ENCODE data around the gene C14orf132. TPM values are rescaled to one million over a fixed set of nuclear protein-coding genes. Genes with fewer than 3 reads are reported as not detected.

Gene C14orf132
- total RNA-seq, 1 experiment from 2014 or later, result 3.0 TPM

DNA sequence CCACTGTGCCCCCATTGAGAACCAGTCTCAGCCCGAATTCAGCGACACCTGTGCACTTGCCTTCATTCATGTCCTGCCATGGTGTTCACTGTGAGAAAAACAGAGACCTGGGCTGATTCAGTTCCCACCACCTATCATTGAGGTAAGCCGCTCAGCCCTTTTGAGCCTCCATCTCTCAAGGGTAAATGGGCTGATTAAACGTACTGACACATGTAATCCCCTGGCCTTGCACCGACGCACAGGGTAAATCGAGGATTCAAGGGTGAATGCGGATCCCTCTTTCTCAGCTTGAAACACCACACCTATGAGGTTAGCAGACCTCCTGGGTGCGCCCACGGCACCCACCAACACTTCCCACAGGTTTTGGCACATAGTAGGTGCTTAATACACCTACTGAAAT lies 69.7 kb downstream of the C14orf132 start:
- peaks cover 17% of the 10 kb centered on the region for H3K4me1 ChIP-seq (replicated peaks)
- no peak for DNase-seq (ENCODE audit: low read depth in 1 of 2, low spot score in 2 of 2)
- no peaks in the 10 kb centered on the region; the same call in 1 of the 2 replicates for H3K36me3 ChIP-seq
- H3K4me3 ChIP-seq, result no peak overlapping the region
- no peaks in the 10 kb centered on the region for H3K27me3 ChIP-seq (replicated peaks)
- H3K27ac ChIP-seq, result no peak overlapping the region
- H3K9me3 ChIP-seq (replicated peaks), result peaks cover 3% of the 10 kb centered on the region; the same call in 1 of the 2 replicates

- Histone ChIP-seq H3K9me3 (replicated peaks) (peaks cover 3% of the 10 kb centered on the region; the same call in 1 of the 2 replicates), H3K4me3 (no peak overlapping the region)
Measured at GRCh38 chr14:96109596-96110355, 70.6 kb downstream of the C14orf132 start.

DNA sequence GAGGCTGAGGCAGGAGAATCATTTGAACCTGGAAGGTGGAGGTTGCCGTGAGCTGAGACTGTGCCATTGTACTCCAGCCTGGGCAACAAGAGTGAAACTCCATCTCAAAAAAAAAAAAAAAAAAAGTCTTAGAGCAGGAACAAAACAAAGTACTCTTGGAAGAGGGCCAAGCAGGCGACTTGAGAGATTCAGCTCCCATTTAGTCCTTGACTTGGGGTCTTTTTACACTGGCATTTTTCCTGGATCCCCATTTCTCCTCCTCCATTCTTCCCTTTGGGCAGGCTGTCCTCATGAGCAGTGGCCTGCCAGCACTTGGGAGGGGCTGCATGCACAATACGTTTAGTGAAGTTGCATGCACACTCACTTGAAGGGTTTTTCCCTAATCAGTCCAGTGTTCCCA lies 72.9 kb downstream of the C14orf132 start:
- Histone ChIP-seq H3K27me3 (replicated peaks) (no peaks in the 10 kb centered on the region), H3K36me3 (no peaks in the 10 kb centered on the region), H3K4me1 (replicated peaks) (peaks cover 6% of the 10 kb centered on the region), H3K27ac (no peak overlapping the region), H3K4me3 (no peak overlapping the region), H3K9me3 (replicated peaks) (peaks cover 3% of the 10 kb centered on the region; the same call in 1 of the 2 replicates)
- DNase-seq (ENCODE audit: low read depth in 1 of 2, low spot score in 2 of 2), result no peak

More at GRCh38 chr14:96109596-96110355, 70.6 kb downstream of the C14orf132 start:
- no peaks in the 10 kb centered on the region for H3K36me3 ChIP-seq
- peaks cover 9% of the 10 kb centered on the region for H3K4me1 ChIP-seq (replicated peaks)
- H3K27me3 ChIP-seq (replicated peaks), result no peaks in the 10 kb centered on the region
- H3K27ac ChIP-seq, result no peak overlapping the region
- DNase-seq (ENCODE audit: low read depth in 1 of 2, low spot score in 2 of 2), result no peak

- Histone ChIP-seq H3K4me3 (no peak overlapping the region), H3K27me3 (replicated peaks) (no peaks in the 10 kb centered on the region), H3K9me3 (replicated peaks) (peaks cover 3% of the 10 kb centered on the region; the same call in 1 of the 2 replicates), H3K27ac (no peak overlapping the region), H3K4me1 (replicated peaks) (peaks cover 26% of the 10 kb centered on the region), H3K36me3 (no peaks in the 10 kb centered on the region)
- DNase-seq (ENCODE audit: low read depth in 1 of 2, low spot score in 2 of 2), result no peak
Measured at GRCh38 chr14:96114002-96114401, 74.8 kb downstream of the C14orf132 start.

GRCh38 chr14:96117101-96117897 lies 78.1 kb downstream of the C14orf132 start:
- H3K4me1 ChIP-seq (replicated peaks), result peaks cover 55% of the 10 kb centered on the region
- DNase-seq (ENCODE audit: low read depth in 1 of 2, low spot score in 2 of 2), result peak; percentile 56 to 59
- H3K4me3 ChIP-seq, result no peak overlapping the region
- H3K36me3 ChIP-seq, result no peaks in the 10 kb centered on the region
- no peaks in the 10 kb centered on the region for H3K27me3 ChIP-seq (replicated peaks)
- H3K27ac ChIP-seq, result peak overlapping the region; percentile 62; the same call in 1 of the 2 replicates
- peaks cover 3% of the 10 kb centered on the region; the same call in 1 of the 2 replicates for H3K9me3 ChIP-seq (replicated peaks)

- H3K27ac ChIP-seq, result peak overlapping the region; percentile 62
Measured at GRCh38 chr14:96117960-96118359, 78.8 kb downstream of the C14orf132 start.

DNA sequence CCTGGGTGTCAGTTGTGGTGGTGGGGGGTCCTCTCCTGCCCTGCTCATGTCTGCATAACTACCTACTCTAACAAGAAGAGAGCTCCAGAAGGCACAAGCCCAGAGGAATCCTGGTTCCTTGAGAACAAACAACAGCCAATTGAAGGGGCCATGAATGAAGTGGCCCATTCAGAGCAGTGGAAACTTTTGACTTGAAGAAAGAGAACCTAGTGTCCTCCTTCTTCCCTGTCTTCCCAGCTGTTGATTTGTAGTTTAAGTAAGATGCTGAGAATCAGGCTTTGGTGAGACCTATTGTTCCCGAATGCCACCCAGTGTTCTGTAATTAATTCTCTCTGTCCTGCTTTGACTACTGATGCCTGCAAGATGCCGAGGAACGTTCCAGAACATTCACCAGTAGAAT lies 79.2 kb downstream of the C14orf132 start:
- Histone ChIP-seq H3K4me3 (no peak overlapping the region), H3K36me3 (no peaks in the 10 kb centered on the region), H3K27ac (peak overlapping the region; percentile 62), H3K27me3 (replicated peaks) (no peaks in the 10 kb centered on the region), H3K9me3 (replicated peaks) (peaks cover 3% of the 10 kb centered on the region; the same call in 1 of the 2 replicates), H3K4me1 (replicated peaks) (peaks cover 63% of the 10 kb centered on the region)
- DNase-seq (ENCODE audit: low read depth in 1 of 2, low spot score in 2 of 2), result peak in 1 of 2 experiments; percentile 58

More at GRCh38 chr14:96117960-96118359, 78.8 kb downstream of the C14orf132 start:
- Histone ChIP-seq H3K36me3 (no peaks in the 10 kb centered on the region), H3K9me3 (replicated peaks) (peaks cover 3% of the 10 kb centered on the region; the same call in 1 of the 2 replicates), H3K4me3 (no peak overlapping the region), H3K27me3 (replicated peaks) (no peaks in the 10 kb centered on the region), H3K4me1 (replicated peaks) (peaks cover 58% of the 10 kb centered on the region)
- DNase-seq (ENCODE audit: low read depth in 1 of 2, low spot score in 2 of 2), result peak in 1 of 2 experiments; percentile 47

GRCh38 chr14:96119947-96120346 lies 80.8 kb downstream of the C14orf132 start:
- Histone ChIP-seq H3K36me3 (no peaks in the 10 kb centered on the region), H3K9me3 (replicated peaks) (no peaks in the 10 kb centered on the region), H3K27ac (peak overlapping the region; percentile 97), H3K4me1 (replicated peaks) (peaks cover 69% of the 10 kb centered on the region), H3K27me3 (replicated peaks) (no peaks in the 10 kb centered on the region), H3K4me3 (no peak overlapping the region)
- no peak for DNase-seq (ENCODE audit: low read depth in 1 of 2, low spot score in 2 of 2)

DNA sequence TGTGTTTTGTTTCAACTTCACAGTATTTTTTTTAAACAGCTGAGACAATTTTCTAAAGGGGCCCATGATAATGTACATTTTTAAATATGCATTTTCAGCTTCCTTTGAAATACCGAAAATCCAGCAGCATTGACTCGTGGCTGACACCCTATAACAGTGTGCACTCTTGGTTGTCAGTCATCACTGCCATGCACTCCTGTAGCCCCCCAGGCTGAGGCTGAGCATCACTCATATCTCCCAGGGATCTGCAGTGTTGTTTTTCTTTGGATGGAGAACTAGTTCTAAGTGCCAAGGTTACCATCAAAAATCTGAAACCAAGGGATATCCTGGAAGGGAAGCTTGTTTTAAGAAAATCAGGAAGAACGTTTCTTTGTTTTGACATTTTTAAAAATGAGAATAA lies 81.2 kb downstream of the C14orf132 start:
- Histone ChIP-seq H3K9me3 (replicated peaks) (no peaks in the 10 kb centered on the region), H3K4me1 (replicated peaks) (peaks cover 69% of the 10 kb centered on the region), H3K36me3 (no peaks in the 10 kb centered on the region), H3K4me3 (no peak overlapping the region), H3K27me3 (replicated peaks) (no peaks in the 10 kb centered on the region), H3K27ac (peak overlapping the region; percentile 97)
- DNase-seq (ENCODE audit: low read depth in 1 of 2, low spot score in 2 of 2), result no peak

DNA sequence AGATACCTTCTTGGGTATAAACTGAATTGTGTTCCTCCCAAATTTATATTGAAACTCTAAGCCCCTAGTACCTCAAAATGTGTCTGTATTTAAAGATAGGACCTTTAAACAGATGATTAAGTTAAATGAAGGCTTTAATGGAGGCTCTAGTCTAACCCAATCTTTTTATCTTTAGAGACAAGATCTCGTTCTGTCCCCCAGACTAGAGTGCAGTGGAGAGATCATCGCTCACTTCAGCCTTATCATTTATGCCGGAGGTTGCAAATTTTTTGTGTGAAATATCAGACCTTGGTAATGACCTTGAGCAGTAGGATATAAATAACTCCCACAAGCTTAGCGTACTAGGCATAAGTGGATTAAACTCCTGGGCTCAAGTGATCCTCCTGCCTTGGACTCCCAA lies 81.8 kb downstream of the C14orf132 start:
- DNase-seq (ENCODE audit: low read depth in 1 of 2, low spot score in 2 of 2), result no peak
- Histone ChIP-seq H3K9me3 (replicated peaks) (no peaks in the 10 kb centered on the region), H3K27ac (peak overlapping the region; percentile 97), H3K36me3 (no peaks in the 10 kb centered on the region), H3K4me1 (replicated peaks) (peaks cover 69% of the 10 kb centered on the region), H3K27me3 (replicated peaks) (no peaks in the 10 kb centered on the region), H3K4me3 (no peak overlapping the region)

- DNase-seq (ENCODE audit: low read depth in 1 of 2, low spot score in 2 of 2), result peak in 1 of 2 experiments; percentile 72
- H3K4me1 ChIP-seq (replicated peaks), result peaks cover 65% of the 10 kb centered on the region
- H3K27me3 ChIP-seq (replicated peaks), result no peaks in the 10 kb centered on the region
- H3K36me3 ChIP-seq, result no peaks in the 10 kb centered on the region
- H3K9me3 ChIP-seq (replicated peaks), result no peaks in the 10 kb centered on the region
- no peak overlapping the region for H3K4me3 ChIP-seq
- H3K27ac ChIP-seq, result peak overlapping the region; percentile 97
Measured at GRCh38 chr14:96121660-96122395, 82.7 kb downstream of the C14orf132 start.

- Histone ChIP-seq H3K27ac (peak overlapping the region; percentile 97), H3K9me3 (replicated peaks) (no peaks in the 10 kb centered on the region), H3K27me3 (replicated peaks) (no peaks in the 10 kb centered on the region), H3K4me1 (replicated peaks) (peaks cover 58% of the 10 kb centered on the region), H3K4me3 (no peak overlapping the region), H3K36me3 (no peaks in the 10 kb centered on the region)
- peak; percentile 96 to 98 for DNase-seq (ENCODE audit: low read depth in 1 of 2, low spot score in 2 of 2)
Measured at GRCh38 chr14:96122496-96122895, 83.3 kb downstream of the C14orf132 start.

GRCh38 chr14:96125536-96125935 lies 86.4 kb downstream of the C14orf132 start:
- no peak for DNase-seq (ENCODE audit: low read depth in 1 of 2, low spot score in 2 of 2)
- Histone ChIP-seq H3K9me3 (replicated peaks) (no peaks in the 10 kb centered on the region), H3K27ac (no peak overlapping the region), H3K4me1 (replicated peaks) (peaks cover 32% of the 10 kb centered on the region), H3K36me3 (no peaks in the 10 kb centered on the region), H3K4me3 (no peak overlapping the region), H3K27me3 (replicated peaks) (no peaks in the 10 kb centered on the region)

Measured in SJSA1 (cell line).